SU-DHL-6 (cell line): Measurements from ENCODE around the gene MAP3K7CL.

ENCODE experiments used
- H2AFZ ChIP-seq: fragments of 200-600 bp; sonication (generic); 2 replicates; pipeline ENCODE4 v1.6.1; 2014; ENCODE audit warnings: low read depth, mild to moderate bottlenecking, moderate library complexity, mixed read lengths, antibody characterized with exemption, low read length; ENCODE audit not compliant: severe bottlenecking
- H3F3A ChIP-seq: fragments of 200-600 bp; shearing (Covaris generic); 2 replicates; pipeline ENCODE4 v1.6.0; 2016; ENCODE audit warnings: antibody characterized with exemption, mild to moderate bottlenecking; ENCODE audit not compliant: insufficient read depth
- H3K27ac ChIP-seq: fragments of 200-600 bp; sonication (generic); 2 replicates; pipeline ENCODE4 v1.5.1; 2016; ENCODE audit warnings: low read depth, mild to moderate bottlenecking, low read length, moderate library complexity, mixed read lengths
- H3K27me3 ChIP-seq: fragments of 200-600 bp; sonication (generic), shearing (Covaris generic); 2 replicates; pipeline ENCODE4 v1.6.0; 2014; ENCODE audit warnings: mild to moderate bottlenecking, low read length
- H3K36me3 ChIP-seq: fragments of 200-600 bp; sonication (generic); 2 replicates; pipeline ENCODE4 v1.6.1; 2014; ENCODE audit warnings: mild to moderate bottlenecking, low read length, mixed read lengths
- H3K4me2 ChIP-seq: fragments of 300-600, 200-600 bp; shearing (Covaris generic), sonication (generic); 2 replicates; pipeline ENCODE4 v1.6.0; 2014; ENCODE audit warnings: low read length, low read depth, mild to moderate bottlenecking; ENCODE audit not compliant: poor library complexity, severe bottlenecking
- H3K4me3 ChIP-seq: fragments of 200-600 bp; sonication (generic); 2 replicates; pipeline ENCODE4 v1.5.1; 2014; ENCODE audit warnings: antibody characterized with exemption, low read length, mild to moderate bottlenecking, mixed read lengths; ENCODE audit not compliant: insufficient read depth, poor library complexity, severe bottlenecking
- H3K79me2 ChIP-seq: fragments of 200-600 bp; sonication (generic); 2 replicates; pipeline ENCODE4 v1.6.1; 2014; ENCODE audit warnings: mild to moderate bottlenecking, low read length, moderate library complexity; ENCODE audit not compliant: insufficient read depth
- H3K9ac ChIP-seq: fragments of 200-600 bp; sonication (generic); 2 replicates; pipeline ENCODE4 v1.7.0; 2014; ENCODE audit warnings: mild to moderate bottlenecking, low read length
- H3K9me2 ChIP-seq: fragments of 200-600 bp; sonication (generic); replicated peaks from 2 replicates; pipeline ENCODE4 v1.6.1; 2014; ENCODE audit warnings: low read length; ENCODE audit not compliant: insufficient read depth
- H3K9me3 ChIP-seq: fragments of 200-600 bp; sonication (generic); 2 replicates; pipeline ENCODE4 v1.6.1; 2014; ENCODE audit warnings: low read length, mixed read lengths; ENCODE audit not compliant: insufficient read depth
- H4K20me1 ChIP-seq: fragments of 200-600 bp; sonication (generic); 2 replicates; pipeline ENCODE4 v1.6.1; 2014; ENCODE audit warnings: low read depth, mild to moderate bottlenecking, antibody characterized with exemption, low read length, moderate library complexity, mixed read lengths
- EZH2phosphoT487 ChIP-seq: fragments of 200-600 bp; sonication (generic), shearing (Covaris generic); conservative IDR thresholded peaks from 2 replicates; pipeline ENCODE4 v1.6.1; 2018; ENCODE audit warnings: mild to moderate bottlenecking, antibody characterized with exemption, low read length, moderate library complexity, mixed read lengths
- TF ChIP-seq, protein P1 (sequence below): fragments of 200-600 bp; sonication (generic); IDR thresholded peaks from one replicate; pipeline ENCODE4 v1.5.1; 2017; ENCODE audit warnings: antibody characterized with exemption, mild to moderate bottlenecking, low read length, moderate library complexity; ENCODE audit not compliant: insufficient read depth, poor library complexity, severe bottlenecking

The MAP3K7CL gene

GRCh38 chr21:29102791-29103257, 27.6 kb upstream of the MAP3K7CL start:
- no peaks in the 10 kb centered on the region for H4K20me1 ChIP-seq
- no peak overlapping the region for H3K4me3 ChIP-seq
- H3K4me2 ChIP-seq, result no peak overlapping the region
- no peaks in the 10 kb centered on the region for H3K79me2 ChIP-seq
- no peaks in the 10 kb centered on the region for H3K9me3 ChIP-seq
- no peak for TF ChIP-seq EZH2phosphoT487
- TF ChIP-seq, protein P1, sequence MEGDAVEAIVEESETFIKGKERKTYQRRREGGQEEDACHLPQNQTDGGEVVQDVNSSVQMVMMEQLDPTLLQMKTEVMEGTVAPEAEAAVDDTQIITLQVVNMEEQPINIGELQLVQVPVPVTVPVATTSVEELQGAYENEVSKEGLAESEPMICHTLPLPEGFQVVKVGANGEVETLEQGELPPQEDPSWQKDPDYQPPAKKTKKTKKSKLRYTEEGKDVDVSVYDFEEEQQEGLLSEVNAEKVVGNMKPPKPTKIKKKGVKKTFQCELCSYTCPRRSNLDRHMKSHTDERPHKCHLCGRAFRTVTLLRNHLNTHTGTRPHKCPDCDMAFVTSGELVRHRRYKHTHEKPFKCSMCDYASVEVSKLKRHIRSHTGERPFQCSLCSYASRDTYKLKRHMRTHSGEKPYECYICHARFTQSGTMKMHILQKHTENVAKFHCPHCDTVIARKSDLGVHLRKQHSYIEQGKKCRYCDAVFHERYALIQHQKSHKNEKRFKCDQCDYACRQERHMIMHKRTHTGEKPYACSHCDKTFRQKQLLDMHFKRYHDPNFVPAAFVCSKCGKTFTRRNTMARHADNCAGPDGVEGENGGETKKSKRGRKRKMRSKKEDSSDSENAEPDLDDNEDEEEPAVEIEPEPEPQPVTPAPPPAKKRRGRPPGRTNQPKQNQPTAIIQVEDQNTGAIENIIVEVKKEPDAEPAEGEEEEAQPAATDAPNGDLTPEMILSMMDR, result no peak
- no peak overlapping the region for H3K9ac ChIP-seq
- no peaks in the 10 kb centered on the region for H3K27me3 ChIP-seq
- no peaks in the 10 kb centered on the region for H3K36me3 ChIP-seq
- no peak overlapping the region for H2AFZ ChIP-seq
- H3K27ac ChIP-seq, result no peak overlapping the region
- no peaks in the 10 kb centered on the region for H3K9me2 ChIP-seq
- no peaks in the 10 kb centered on the region for H3F3A ChIP-seq

- no peak for TF ChIP-seq EZH2phosphoT487
- TF ChIP-seq, protein P1, result no peak
- H3K4me2 ChIP-seq, result no peak overlapping the region
Observed at GRCh38 chr21:29104239-29104708, 26.2 kb upstream of the MAP3K7CL start.

GRCh38 chr21:29105218-29105617, 25.2 kb upstream of the MAP3K7CL start:
- no peak for TF ChIP-seq EZH2phosphoT487
- TF ChIP-seq, protein P1, result no peak
- no peaks in the 10 kb centered on the region for H3F3A ChIP-seq
- H2AFZ ChIP-seq, result no peak overlapping the region
- H3K27ac ChIP-seq, result no peak overlapping the region
- no peaks in the 10 kb centered on the region for H3K9me3 ChIP-seq
- no peak overlapping the region for H3K4me2 ChIP-seq
- no peaks in the 10 kb centered on the region for H3K27me3 ChIP-seq
- H3K79me2 ChIP-seq, result no peaks in the 10 kb centered on the region
- no peak overlapping the region for H3K9ac ChIP-seq
- no peaks in the 10 kb centered on the region for H3K9me2 ChIP-seq
- no peak overlapping the region for H3K4me3 ChIP-seq
- no peaks in the 10 kb centered on the region for H3K36me3 ChIP-seq
- H4K20me1 ChIP-seq, result no peaks in the 10 kb centered on the region

More at GRCh38 chr21:29104239-29104708, 26.2 kb upstream of the MAP3K7CL start:
- no peaks in the 10 kb centered on the region for H3F3A ChIP-seq
- H2AFZ ChIP-seq, result no peak overlapping the region
- H3K4me3 ChIP-seq, result no peak overlapping the region
- H3K9ac ChIP-seq, result no peak overlapping the region
- H3K79me2 ChIP-seq, result no peaks in the 10 kb centered on the region
- no peak overlapping the region for H3K27ac ChIP-seq
- no peaks in the 10 kb centered on the region for H3K9me2 ChIP-seq
- H3K36me3 ChIP-seq, result no peaks in the 10 kb centered on the region
- H3K9me3 ChIP-seq, result no peaks in the 10 kb centered on the region
- no peaks in the 10 kb centered on the region for H4K20me1 ChIP-seq
- no peaks in the 10 kb centered on the region for H3K27me3 ChIP-seq
